DOHH2 (cell line): ENCODE data around the gene GALNT12.

Experiments used
- H3F3A ChIP-seq: fragments of 200-600 bp; sonication (generic), shearing (Covaris generic); 2 replicates; pipeline ENCODE4 v1.6.0; 2016; ENCODE audit warnings: antibody characterized with exemption, mild to moderate bottlenecking; ENCODE audit not compliant: control insufficient read depth, insufficient read depth
- H3K27ac ChIP-seq: fragments of 200-600 bp; sonication (generic); 2 replicates; pipeline ENCODE4 v1.5.1; 2014; ENCODE audit warnings: low read depth, mild to moderate bottlenecking, low read length, moderate library complexity
- H3K27me3 ChIP-seq: fragments of 200-600 bp; sonication (generic); 2 replicates; pipeline ENCODE4 v1.6.1; 2014; ENCODE audit warnings: mild to moderate bottlenecking, low read length, mixed read lengths; ENCODE audit not compliant: control insufficient read depth
- H3K36me3 ChIP-seq: fragments of 200-600 bp; sonication (generic); 2 replicates; pipeline ENCODE4 v1.6.1; 2014; ENCODE audit warnings: mild to moderate bottlenecking, low read length, moderate library complexity, mixed read lengths; ENCODE audit not compliant: control insufficient read depth
- H3K4me1 ChIP-seq: fragments of 200-600 bp; sonication (generic); 2 replicates; pipeline ENCODE4 v1.6.1; 2014; ENCODE audit warnings: mild to moderate bottlenecking, low read length, mixed read lengths; ENCODE audit not compliant: control insufficient read depth
- H3K4me2 ChIP-seq: fragments of 200-600 bp; sonication (generic); 2 replicates; pipeline ENCODE4 v1.6.0; 2014; ENCODE audit warnings: mild to moderate bottlenecking, low read length, moderate library complexity
- H3K4me3 ChIP-seq: fragments of 200-600 bp; sonication (generic); 2 replicates; pipeline ENCODE4 v1.5.1; 2014; ENCODE audit warnings: mild to moderate bottlenecking, low read length, mixed read lengths
- H3K79me2 ChIP-seq: fragments of 200-600 bp; sonication (generic); 2 replicates; pipeline ENCODE4 v1.6.1; 2014; ENCODE audit warnings: mild to moderate bottlenecking, low read length, mixed read lengths; ENCODE audit not compliant: control insufficient read depth
- H3K9me2 ChIP-seq: fragments of 200-600 bp; sonication (generic); replicated peaks from 2 replicates; pipeline ENCODE4 v1.6.1; 2014; ENCODE audit warnings: mild to moderate bottlenecking, low read length, mixed read lengths; ENCODE audit not compliant: control insufficient read depth
- H3K9me3 ChIP-seq: fragments of 200-600 bp; sonication (generic); 2 replicates; pipeline ENCODE4 v1.6.1; 2014; ENCODE audit warnings: antibody characterized with exemption, low read length, mixed read lengths; ENCODE audit not compliant: control insufficient read depth, insufficient read depth
- H4K20me1 ChIP-seq: fragments of 200-600 bp; sonication (generic); 2 replicates; pipeline ENCODE4 v1.6.0; 2014; ENCODE audit warnings: low read depth, mild to moderate bottlenecking, antibody characterized with exemption, low read length, moderate library complexity; ENCODE audit not compliant: control insufficient read depth, insufficient read depth
- EZH2phosphoT487 ChIP-seq: fragments of 200-600 bp; sonication (generic); IDR thresholded peaks from 2 replicates; pipeline ENCODE4 v1.6.1; 2017; ENCODE audit warnings: borderline replicate concordance, mild to moderate bottlenecking, antibody characterized with exemption, low read length, moderate library complexity, mixed read lengths
- TF ChIP-seq, protein P1 (sequence below): fragments of 200-600 bp; sonication (generic); IDR thresholded peaks from one replicate; pipeline ENCODE4 v1.5.1; 2014; ENCODE audit warnings: antibody characterized with exemption, mild to moderate bottlenecking, low read depth, low read length; ENCODE audit not compliant: poor library complexity, severe bottlenecking

Gene GALNT12

GRCh38 chr9:98848450-98849149, 41.1 kb downstream of the GALNT12 start:
- Histone ChIP-seq H3K4me2 (no peak overlapping the region), H3K27me3 (no peaks in the 10 kb centered on the region), H4K20me1 (no peaks in the 10 kb centered on the region), H3K36me3 (no peaks in the 10 kb centered on the region), H3K4me3 (no peak overlapping the region), H3F3A (no peaks in the 10 kb centered on the region), H3K9me2 (no peaks in the 10 kb centered on the region), H3K79me2 (no peaks in the 10 kb centered on the region), H3K4me1 (no peaks in the 10 kb centered on the region), H3K27ac (no peak overlapping the region), H3K9me3 (no peaks in the 10 kb centered on the region)
- TF ChIP-seq, protein P1, sequence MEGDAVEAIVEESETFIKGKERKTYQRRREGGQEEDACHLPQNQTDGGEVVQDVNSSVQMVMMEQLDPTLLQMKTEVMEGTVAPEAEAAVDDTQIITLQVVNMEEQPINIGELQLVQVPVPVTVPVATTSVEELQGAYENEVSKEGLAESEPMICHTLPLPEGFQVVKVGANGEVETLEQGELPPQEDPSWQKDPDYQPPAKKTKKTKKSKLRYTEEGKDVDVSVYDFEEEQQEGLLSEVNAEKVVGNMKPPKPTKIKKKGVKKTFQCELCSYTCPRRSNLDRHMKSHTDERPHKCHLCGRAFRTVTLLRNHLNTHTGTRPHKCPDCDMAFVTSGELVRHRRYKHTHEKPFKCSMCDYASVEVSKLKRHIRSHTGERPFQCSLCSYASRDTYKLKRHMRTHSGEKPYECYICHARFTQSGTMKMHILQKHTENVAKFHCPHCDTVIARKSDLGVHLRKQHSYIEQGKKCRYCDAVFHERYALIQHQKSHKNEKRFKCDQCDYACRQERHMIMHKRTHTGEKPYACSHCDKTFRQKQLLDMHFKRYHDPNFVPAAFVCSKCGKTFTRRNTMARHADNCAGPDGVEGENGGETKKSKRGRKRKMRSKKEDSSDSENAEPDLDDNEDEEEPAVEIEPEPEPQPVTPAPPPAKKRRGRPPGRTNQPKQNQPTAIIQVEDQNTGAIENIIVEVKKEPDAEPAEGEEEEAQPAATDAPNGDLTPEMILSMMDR: peak; percentile 86
- TF ChIP-seq EZH2phosphoT487: no peak

- no peaks in the 10 kb centered on the region for H3F3A ChIP-seq
- H3K27ac ChIP-seq: no peak overlapping the region
- H3K4me2 ChIP-seq: no peak overlapping the region
- H3K27me3 ChIP-seq: no peaks in the 10 kb centered on the region
- no peaks in the 10 kb centered on the region for H3K36me3 ChIP-seq
- no peak overlapping the region for H3K4me3 ChIP-seq
- H3K4me1 ChIP-seq: no peaks in the 10 kb centered on the region
- TF ChIP-seq, protein P1: no peak
- no peak for TF ChIP-seq EZH2phosphoT487
- H3K9me2 ChIP-seq: no peaks in the 10 kb centered on the region
- no peaks in the 10 kb centered on the region for H4K20me1 ChIP-seq
- H3K79me2 ChIP-seq: no peaks in the 10 kb centered on the region
- no peaks in the 10 kb centered on the region for H3K9me3 ChIP-seq
Measured at GRCh38 chr9:98849563-98849962, 42.1 kb downstream of the GALNT12 start.

DNA sequence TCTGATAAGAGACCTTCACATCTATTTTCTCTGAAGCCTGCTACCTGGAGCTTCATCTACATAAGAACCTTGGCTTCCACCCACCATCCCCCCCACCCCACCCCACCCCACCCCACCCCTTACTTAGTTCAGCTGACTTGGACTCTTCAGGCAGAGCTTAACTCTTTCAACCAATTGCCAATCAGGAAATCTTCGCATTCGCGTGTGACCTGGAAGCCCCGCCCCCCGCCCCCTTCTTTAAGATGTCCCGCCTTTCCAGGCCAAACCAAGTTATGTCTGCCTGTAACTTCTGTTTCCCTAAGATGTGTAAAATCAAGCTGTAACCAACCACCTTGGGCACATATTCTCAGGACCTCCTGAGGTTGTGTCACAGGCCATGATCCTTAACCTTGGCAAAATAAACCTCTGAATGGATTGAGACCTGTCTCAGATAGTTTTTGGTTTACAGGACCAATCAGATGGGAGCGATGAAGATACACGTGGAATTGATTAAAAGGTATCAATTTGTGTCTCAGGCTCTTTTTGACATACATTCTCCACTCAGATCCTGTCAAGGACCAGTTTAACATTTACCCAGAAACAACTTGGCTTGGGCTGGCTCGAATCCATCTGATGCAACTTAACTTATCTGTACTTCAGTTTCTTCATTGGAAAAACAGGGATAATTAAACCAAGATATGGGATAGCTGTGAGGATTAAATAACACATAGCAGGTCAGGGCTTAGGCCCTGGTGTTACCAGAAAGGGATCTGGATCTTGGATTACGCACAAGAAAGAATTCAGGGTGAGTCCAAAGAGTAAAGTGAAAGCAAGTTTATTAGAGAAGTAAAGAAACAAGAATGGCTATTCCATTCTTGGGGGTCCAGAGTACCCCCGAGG, 43.6 kb downstream of the GALNT12 start:
- no peaks in the 10 kb centered on the region for H3K36me3 ChIP-seq
- H3K9me2 ChIP-seq: no peaks in the 10 kb centered on the region
- no peaks in the 10 kb centered on the region for H3K4me1 ChIP-seq
- no peak overlapping the region for H3K4me2 ChIP-seq
- no peaks in the 10 kb centered on the region for H3K9me3 ChIP-seq
- no peak overlapping the region for H3K27ac ChIP-seq
- no peaks in the 10 kb centered on the region for H4K20me1 ChIP-seq
- no peaks in the 10 kb centered on the region for H3K27me3 ChIP-seq
- H3F3A ChIP-seq: no peaks in the 10 kb centered on the region
- no peaks in the 10 kb centered on the region for H3K79me2 ChIP-seq
- no peak overlapping the region for H3K4me3 ChIP-seq
- no peak for TF ChIP-seq EZH2phosphoT487
- TF ChIP-seq, protein P1: no peak
